HG02884 (cell line): ENCODE results near the gene ZBTB33.
A peak's percentile ranks its signal among the peaks of the same experiment; 100 is the strongest.

Experiments used
- ATAC-seq: cut with Tn5 transposase; IDR thresholded peaks from one replicate; pipeline ENCODE4 v1.9.1; 2021; ENCODE audit warnings: mild to moderate bottlenecking, moderate library complexity; ENCODE audit not compliant: unreplicated experiment

ZBTB33 gene

DNA sequence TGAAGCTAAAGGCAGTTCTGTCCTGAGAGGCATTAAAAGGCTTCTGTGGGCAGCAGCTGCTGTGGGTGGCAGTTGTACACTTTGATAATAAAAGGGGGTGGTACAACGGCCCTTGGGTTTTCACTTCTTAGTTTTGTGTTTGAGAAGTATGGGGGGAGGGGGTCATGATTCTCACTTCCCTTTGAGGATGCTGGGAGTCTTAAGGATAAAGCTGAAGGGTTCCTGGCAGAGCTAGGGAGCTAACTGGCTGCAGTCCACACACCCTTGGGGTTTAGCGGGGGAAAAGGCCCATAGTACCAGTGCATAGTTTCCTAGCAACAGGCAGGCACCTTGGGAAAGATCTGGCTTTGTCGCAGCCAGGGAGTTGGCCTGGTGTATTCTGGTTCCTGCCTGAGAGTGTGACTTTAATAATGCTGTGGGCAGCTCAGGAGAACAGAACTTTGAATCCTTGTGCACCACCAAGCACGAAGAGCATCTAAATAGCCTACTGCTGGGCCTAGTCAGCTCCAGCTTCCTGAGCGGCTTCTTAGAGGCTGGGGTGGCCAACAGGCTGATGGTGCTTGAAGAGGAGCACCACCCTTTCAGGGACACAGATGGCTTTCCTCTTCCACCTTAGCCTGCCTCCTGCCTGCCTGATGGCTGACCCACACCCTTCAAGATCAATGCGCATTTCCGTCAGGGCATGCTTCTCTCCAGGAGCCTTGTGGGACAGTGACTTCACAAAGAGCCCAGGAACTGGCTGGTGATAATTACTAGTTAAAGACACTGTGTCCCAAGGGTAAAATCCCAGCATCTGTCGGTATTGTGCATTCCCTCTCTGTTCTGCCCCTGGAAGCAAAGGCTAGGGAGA is 12.5 kb downstream of the ZBTB33 start:
- no peak for ATAC-seq

DNA sequence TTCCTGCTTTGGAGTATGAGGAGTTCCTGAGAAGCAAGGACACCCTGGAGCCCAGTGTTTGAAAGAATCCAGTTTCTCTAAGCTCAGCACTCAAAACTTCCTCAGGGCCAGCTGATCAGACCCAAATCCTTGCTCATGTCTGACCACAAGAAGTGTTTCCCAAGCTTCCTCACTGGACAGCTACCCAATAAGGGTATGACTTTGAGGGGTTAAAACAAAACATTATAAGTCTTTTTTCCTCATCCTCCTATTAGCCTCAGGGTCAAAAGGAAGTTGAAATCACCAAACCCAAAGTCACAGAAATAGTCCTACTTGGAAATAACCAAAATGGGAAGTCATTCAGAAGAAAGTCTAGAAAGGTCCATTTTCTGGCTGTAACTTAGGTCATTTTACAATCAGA is 13.7 kb downstream of the ZBTB33 start:
- ATAC-seq: no peak

DNA sequence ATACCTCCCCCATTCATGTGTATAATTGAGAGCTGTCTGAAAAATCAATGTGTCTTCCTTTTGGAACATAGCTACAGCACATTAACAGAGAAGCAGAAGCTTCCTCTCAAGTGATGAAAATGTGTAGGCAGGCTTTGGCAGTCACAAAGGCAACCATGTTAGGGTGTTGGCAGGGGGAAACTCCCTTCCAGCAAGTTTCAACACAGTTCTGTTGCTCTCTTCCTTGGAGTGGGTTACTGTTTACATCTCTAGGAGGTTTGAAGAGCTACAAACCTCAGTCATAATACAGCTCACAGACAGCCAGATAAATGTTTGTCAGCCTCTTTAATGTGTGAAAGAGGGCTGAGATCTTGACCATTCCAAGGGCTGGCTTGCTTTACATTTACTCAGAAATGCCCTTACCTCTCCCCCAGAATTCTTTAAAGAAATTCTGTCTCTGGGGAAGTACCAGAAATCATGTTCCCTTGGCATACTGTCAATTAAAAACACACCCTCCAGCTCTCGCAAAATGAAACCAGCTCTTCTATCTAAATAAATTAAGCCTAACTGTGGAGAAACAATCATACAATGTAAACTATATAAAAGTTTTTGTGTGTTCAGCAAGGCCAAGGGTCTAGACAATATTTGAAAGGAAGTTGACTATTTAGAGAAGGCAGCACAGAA is 18.9 kb downstream of the ZBTB33 start:
- no peak for ATAC-seq

- no peak for ATAC-seq
Observed at GRCh38 chrX:120270567-120270966, 20.0 kb downstream of the ZBTB33 start.

DNA sequence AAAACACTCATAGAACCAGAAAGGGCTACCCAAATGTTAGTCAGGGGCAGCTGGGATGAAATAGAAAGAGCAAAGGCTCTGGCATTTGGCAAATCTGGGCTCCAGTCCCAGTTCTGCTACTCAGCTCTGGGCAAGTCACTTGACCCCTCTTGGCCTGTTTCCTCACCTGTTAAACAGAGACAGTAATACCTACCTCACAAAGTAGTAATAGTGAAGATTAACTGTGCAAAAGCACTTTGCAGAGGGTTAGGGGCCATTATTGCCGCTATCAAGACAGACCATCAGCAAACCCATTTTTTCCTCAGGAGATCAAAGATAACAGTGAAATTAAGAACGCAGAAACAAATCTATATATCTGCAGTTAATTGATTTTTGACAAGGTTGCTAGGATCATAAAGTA is 20.6 kb downstream of the ZBTB33 start:
- no peak for ATAC-seq

- no peak for ATAC-seq
Observed at GRCh38 chrX:120274145-120274544, 23.5 kb downstream of the ZBTB33 start.

GRCh38 chrX:120274958-120275357 is 24.3 kb downstream of the ZBTB33 start:
- no peak for ATAC-seq

DNA sequence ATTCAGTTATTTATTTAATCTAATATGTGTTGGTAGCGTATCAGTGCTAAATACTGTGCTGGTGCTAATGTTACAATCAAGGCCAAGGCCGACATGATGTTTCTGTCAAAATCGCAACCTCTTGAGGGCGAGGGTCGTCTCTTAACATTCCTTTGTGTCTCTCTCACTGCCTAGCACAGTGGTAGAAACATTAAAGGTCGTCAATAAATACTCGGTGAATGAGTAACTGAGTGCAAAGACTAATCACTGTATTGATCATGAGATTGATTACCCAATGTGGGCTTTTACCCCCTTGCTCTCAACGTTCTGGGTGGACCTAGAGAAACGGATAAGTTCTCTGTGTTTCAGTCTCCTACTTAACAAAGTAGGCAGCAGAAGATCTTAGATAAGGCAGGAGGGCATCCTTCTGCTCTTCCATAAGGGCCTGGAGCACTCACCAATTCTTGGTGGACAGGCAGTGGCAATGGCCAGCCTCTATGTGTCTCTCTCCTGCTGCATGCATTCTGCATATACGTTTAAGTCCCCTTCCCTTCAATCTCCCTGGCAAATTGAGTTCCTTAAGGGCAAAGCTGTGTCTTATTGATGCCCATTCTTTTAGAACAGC is 30.5 kb downstream of the ZBTB33 start:
- no peak for ATAC-seq

DNA sequence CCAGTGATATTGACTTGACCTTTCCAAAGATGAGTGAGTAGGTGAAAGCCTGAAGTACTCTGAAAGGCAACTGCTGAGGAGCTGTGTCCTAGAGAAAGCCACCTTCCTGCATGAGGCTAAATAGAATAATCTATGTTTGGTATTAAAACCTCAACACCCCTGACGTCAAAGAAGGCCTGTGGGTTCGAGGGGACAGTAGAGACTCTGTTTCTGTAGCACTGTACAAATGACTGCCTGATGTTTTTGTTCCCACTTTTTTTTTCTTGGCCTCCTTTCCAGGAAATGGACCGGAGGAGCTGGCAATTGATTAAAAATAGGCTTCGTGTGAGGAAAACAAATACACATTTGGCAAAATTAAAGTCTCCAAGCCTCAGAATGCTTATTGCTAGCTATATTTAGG is 31.1 kb downstream of the ZBTB33 start:
- ATAC-seq: no peak

- no peak for ATAC-seq
Observed at GRCh38 chrX:120282697-120283096, 32.1 kb downstream of the ZBTB33 start.

DNA sequence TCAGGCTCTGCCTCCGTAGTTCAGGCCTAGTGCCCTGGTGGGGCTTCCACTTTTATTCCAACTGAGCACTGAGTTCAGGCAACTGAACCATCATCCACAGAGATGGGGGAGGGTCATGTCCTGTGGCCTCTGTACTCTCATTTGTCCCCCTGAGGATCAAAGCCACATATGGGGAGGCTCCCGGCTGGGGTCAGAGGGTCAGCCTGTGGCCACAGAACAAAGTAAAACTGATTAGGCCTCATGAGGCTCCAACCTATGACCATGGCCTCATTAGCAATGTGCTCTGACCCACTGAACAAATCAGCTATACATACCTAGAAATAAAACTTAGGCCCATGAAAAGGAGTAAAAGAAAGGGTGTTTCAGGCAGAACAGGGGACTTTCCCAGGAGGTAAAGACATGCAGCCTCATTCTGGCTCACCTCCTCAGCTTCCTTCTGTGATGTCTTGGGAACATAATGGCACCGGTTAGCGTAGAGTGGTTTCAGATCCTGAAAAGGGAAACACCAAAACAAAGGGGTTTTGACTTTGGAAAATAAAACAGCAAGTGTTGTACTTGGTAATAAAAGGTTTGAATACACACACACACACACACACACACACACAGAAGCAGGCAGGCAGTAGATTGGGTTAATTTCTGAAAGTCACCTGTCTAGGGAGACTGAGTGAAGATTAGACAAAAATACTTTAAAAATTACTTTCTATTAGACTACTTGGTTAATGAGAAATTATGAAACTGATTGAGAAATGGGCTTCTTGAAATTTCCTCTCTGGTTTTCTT is 36.3 kb downstream of the ZBTB33 start:
- ATAC-seq: no peak

DNA sequence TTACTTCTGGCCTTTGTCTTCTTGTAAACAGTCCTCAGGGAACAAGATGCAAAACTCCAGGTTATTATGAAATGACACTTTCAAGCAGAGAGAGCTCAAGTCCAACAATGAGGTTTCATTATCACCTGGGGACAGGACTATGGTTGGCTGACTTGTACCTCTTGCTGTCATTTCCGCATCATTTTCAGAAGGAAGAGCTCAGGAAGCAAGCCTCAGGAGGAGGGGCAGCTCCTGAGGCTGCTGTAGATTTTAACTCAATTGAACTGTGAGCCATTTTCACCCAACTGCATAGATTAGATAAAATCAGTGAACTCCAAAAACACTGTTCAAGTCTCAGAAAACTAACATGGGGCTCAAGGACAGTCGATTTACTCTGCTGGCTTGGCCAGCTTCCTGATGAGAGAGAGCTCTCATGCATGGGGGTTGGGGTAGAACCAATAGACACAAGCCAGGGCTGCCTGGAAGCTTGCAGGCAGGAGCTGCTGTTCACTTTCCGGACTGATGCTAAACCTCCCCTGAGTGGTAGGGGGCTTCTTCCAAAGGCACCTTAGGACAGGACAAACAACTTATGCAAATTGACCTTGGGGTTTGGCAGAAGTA is 37.0 kb downstream of the ZBTB33 start:
- ATAC-seq: peak; percentile 59

- ATAC-seq: no peak
Observed at GRCh38 chrX:120290107-120290506, 39.5 kb downstream of the ZBTB33 start.

GRCh38 chrX:120291211-120291610 is 40.6 kb downstream of the ZBTB33 start:
- no peak for ATAC-seq

GRCh38 chrX:120293015-120293414 is 42.4 kb downstream of the ZBTB33 start:
- ATAC-seq: no peak

DNA sequence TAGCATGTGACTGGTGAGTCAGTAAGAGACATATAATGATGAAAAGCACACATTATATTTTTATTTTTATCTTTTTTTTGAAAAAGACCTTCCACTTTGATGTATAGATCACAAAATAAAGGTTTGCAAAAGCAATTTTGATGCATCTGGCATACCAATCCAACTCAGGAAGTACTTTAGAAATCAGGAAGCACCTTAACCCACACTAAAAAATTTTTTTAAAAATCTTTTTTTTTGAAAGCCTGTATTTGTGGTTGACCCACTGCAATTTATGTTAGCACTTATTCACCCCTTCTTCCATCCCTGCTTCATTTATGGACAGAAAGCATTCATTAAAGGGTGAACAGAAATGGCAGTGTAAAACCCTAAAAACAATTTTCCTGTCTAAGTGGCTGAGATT is 44.0 kb downstream of the ZBTB33 start:
- ATAC-seq: no peak

DNA sequence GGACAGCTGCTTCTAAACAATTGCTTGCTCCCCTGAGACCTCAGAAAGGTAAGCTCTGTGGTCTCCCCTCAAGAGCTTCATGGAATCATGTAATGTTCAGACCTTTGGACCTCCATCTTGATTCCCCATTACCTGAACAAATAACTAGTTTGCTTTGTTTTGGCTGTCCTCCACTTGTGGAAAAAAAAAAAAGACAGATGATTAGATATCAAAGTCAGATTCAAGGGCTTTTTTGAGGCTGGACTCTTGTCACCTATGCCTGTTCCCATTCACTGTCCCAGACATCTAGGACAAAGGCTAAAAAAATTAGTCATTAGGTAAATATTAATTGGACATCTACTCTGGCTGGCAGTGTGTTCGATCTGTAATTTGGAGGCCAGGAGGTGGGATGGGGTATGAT is 47.3 kb downstream of the ZBTB33 start:
- no peak for ATAC-seq

- ATAC-seq: no peak
Observed at GRCh38 chrX:120299928-120300327, 49.3 kb downstream of the ZBTB33 start.

- no peak for ATAC-seq
Observed at GRCh38 chrX:120301497-120301896, 50.9 kb downstream of the ZBTB33 start.

GRCh38 chrX:120301960-120302359 is 51.3 kb downstream of the ZBTB33 start:
- ATAC-seq: no peak

DNA sequence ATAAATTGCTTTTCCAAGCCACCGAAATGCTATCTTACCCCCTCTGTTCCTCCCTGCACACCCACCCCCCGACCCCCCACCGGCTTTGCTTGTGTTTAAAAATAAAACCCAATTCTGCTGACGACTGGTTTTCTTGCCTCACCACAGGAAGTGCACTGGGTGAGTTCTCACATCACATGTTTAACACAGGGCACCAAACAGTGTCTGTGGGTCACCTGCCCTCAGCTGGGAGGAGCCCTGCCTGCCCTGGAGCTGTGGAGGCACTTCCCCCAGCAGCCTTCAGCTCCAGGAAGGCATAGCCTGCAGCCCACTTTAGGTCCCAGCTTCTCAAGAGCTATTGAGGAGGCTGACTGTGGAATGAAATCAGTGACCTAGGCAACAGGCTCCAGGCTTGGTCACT is 51.8 kb downstream of the ZBTB33 start:
- ATAC-seq: peak; percentile 83
